HG03521 (cell line): ENCODE results near the gene LRRN3.
"Not testable (repeated sequence)": the region's sequence is repeated elsewhere in the genome, so short reads cannot be mapped to it uniquely, and the experiment has no call there.

Source experiments
- ATAC-seq: cut with Tn5 transposase; IDR thresholded peaks from one replicate; pipeline ENCODE4 v1.9.1; 2021; ENCODE audit warnings: mild to moderate bottlenecking, moderate library complexity; ENCODE audit not compliant: unreplicated experiment

Gene LRRN3

GRCh38 chr7:111090846-111091245, at the start of gene LRRN3:
Gene LRRN3 (plus strand): TSS chr7:111091127. CDS start chr7:111122773, 31,646 bp downstream.
- no peak for ATAC-seq

GRCh38 chr7:111041577-111041976, 49.4 kb upstream of the LRRN3 start:
- ATAC-seq = no peak

GRCh38 chr7:111042842-111043241, 48.1 kb upstream of the LRRN3 start:
- no peak for ATAC-seq

GRCh38 chr7:111043561-111043960, 47.4 kb upstream of the LRRN3 start:
- peak; percentile 66 for ATAC-seq

- ATAC-seq = no peak
Observed at GRCh38 chr7:111045449-111045848, 45.5 kb upstream of the LRRN3 start.

GRCh38 chr7:111047595-111047994, 43.3 kb upstream of the LRRN3 start:
- no peak for ATAC-seq

GRCh38 chr7:111049971-111050680, 40.8 kb upstream of the LRRN3 start:
- ATAC-seq = no peak

GRCh38 chr7:111050875-111051416, 40.0 kb upstream of the LRRN3 start:
- no peak for ATAC-seq

GRCh38 chr7:111051832-111052231, 39.1 kb upstream of the LRRN3 start:
- no peak for ATAC-seq

GRCh38 chr7:111053035-111053434, 37.9 kb upstream of the LRRN3 start:
- ATAC-seq = no peak

GRCh38 chr7:111056371-111056770, 34.6 kb upstream of the LRRN3 start:
- no peak for ATAC-seq

- ATAC-seq = no peak
Observed at GRCh38 chr7:111057066-111057465, 33.9 kb upstream of the LRRN3 start.

GRCh38 chr7:111059833-111060232, 31.1 kb upstream of the LRRN3 start:
- ATAC-seq = no peak

GRCh38 chr7:111063166-111063565, 27.8 kb upstream of the LRRN3 start:
- ATAC-seq = no peak

- ATAC-seq = no peak
Observed at GRCh38 chr7:111067251-111067650, 23.7 kb upstream of the LRRN3 start.

- ATAC-seq = no peak
Observed at GRCh38 chr7:111067682-111068081, 23.2 kb upstream of the LRRN3 start.

- no peak for ATAC-seq
Observed at GRCh38 chr7:111068618-111069017, 22.3 kb upstream of the LRRN3 start.

- no peak for ATAC-seq
Observed at GRCh38 chr7:111071556-111071955, 19.4 kb upstream of the LRRN3 start.

- ATAC-seq = not testable (repeated sequence)
Observed at GRCh38 chr7:111072658-111073057, 18.3 kb upstream of the LRRN3 start.

- no peak for ATAC-seq
Observed at GRCh38 chr7:111074071-111074747, 16.7 kb upstream of the LRRN3 start.

GRCh38 chr7:111074748-111075146, 16.2 kb upstream of the LRRN3 start:
- no peak for ATAC-seq

GRCh38 chr7:111075498-111075897, 15.4 kb upstream of the LRRN3 start:
- no peak for ATAC-seq
